Fibroblast of lung (primary cell): ENCODE data around the gene DNAJC6. TPM values are rescaled to one million over a fixed set of nuclear protein-coding genes. Genes with fewer than 3 reads are reported as not detected.

Experiments used
- DNase-seq, 2 donors: peaks; one replicate each; pipeline versions ENCODE4 v3.0.0 to v3.0.0-alpha.2; 2010; ENCODE audit warnings: low read depth in 2 of 2
- H2AFZ ChIP-seq: 2 replicates; pipeline ENCODE4 v1.5.1; 2012; ENCODE audit warnings: low read length, control low read depth, inconsistent platforms
- H3K27ac ChIP-seq: 2 replicates; pipeline ENCODE4 v1.5.1; 2011; ENCODE audit warnings: low read length, control low read depth; ENCODE audit not compliant: insufficient read depth
- H3K27me3 ChIP-seq: 2 replicates; pipeline ENCODE4 v1.5.1; 2011; ENCODE audit warnings: mild to moderate bottlenecking, low read length; ENCODE audit not compliant: control insufficient read depth, insufficient read depth
- H3K36me3 ChIP-seq: 2 replicates; pipeline ENCODE4 v1.5.1; 2011; ENCODE audit warnings: low read length; ENCODE audit not compliant: control insufficient read depth, insufficient read depth
- H3K4me1 ChIP-seq: 2 replicates; pipeline ENCODE4 v1.5.1; 2011; ENCODE audit warnings: low read length; ENCODE audit not compliant: control insufficient read depth, insufficient read depth; ENCODE audit errors: extremely low read depth
- H3K4me2 ChIP-seq: 2 replicates; pipeline ENCODE4 v1.5.1; 2011; ENCODE audit warnings: low read length, control low read depth; ENCODE audit not compliant: insufficient read depth; ENCODE audit errors: extremely low read depth
- H3K4me3 ChIP-seq, 4 experiments: fragments of 200-600 bp in 1 of 4; sonication (generic) in 1 of 4; replicated peaks in 1 of 4; 2 replicates each; pipeline ENCODE4 v1.5.1; 2011 to 2016; ENCODE audit warnings: low read length in 4 of 4, low read depth in 3 of 4, mild to moderate bottlenecking in 3 of 4, control low read depth in 2 of 4, inconsistent platforms in 1 of 4, mixed read lengths in 1 of 4; ENCODE audit not compliant: insufficient read depth in 1 of 4; ENCODE audit errors: control extremely low read depth in 1 of 4
- H3K79me2 ChIP-seq: 2 replicates; pipeline ENCODE4 v1.5.1; 2012; ENCODE audit warnings: mild to moderate bottlenecking, low read length, inconsistent platforms; ENCODE audit not compliant: control insufficient read depth, insufficient read depth
- H3K9ac ChIP-seq: 2 replicates; pipeline ENCODE4 v1.5.1; 2011; ENCODE audit warnings: mild to moderate bottlenecking, low read length, control low read depth; ENCODE audit not compliant: insufficient read depth
- H3K9me3 ChIP-seq: 2 replicates; pipeline ENCODE4 v1.5.1; 2012; ENCODE audit warnings: low read depth, low read length; ENCODE audit not compliant: control insufficient read depth, insufficient read depth
- H4K20me1 ChIP-seq: 2 replicates; pipeline ENCODE4 v1.5.1; 2011; ENCODE audit warnings: low read length; ENCODE audit not compliant: control insufficient read depth, insufficient read depth; ENCODE audit errors: extremely low read depth
- CTCF ChIP-seq, 2 donors: IDR thresholded peaks in 1 of 2; conservative IDR thresholded peaks in 1 of 2; 1 replicate in 1 of 2; 2 replicates in 1 of 2; pipeline ENCODE4 v1.5.1; 2011 to 2012; ENCODE audit warnings: low read length in 2 of 2, control low read depth in 1 of 2, inconsistent platforms in 1 of 2, low read depth in 1 of 2, mild to moderate bottlenecking in 1 of 2
- EZH2 ChIP-seq: IDR thresholded peaks from 2 replicates; pipeline ENCODE4 v1.5.1; 2012; ENCODE audit warnings: low read length, control low read depth, mild to moderate bottlenecking; ENCODE audit errors: missing control alignments
- polyA plus RNA-seq, 2 donors: library from polyadenylated mRNA; depleted of rRNA in 1 of 2; stranded (reverse) in 1 of 2; unstranded in 1 of 2; fragments of >200 nt; gene quantifications; 2 replicates each; pipeline ENCODE4 v1.2.1, GENCODE V29; 2011 to 2012; ENCODE audit warnings: missing spikeins in 1 of 2
- total RNA-seq: library from RNA; depleted of rRNA; stranded (reverse); fragments of >200 nt; gene quantifications from 2 replicates; pipeline ENCODE4 v1.2.1, GENCODE V29; 2014

The DNAJC6 gene
- total and polyA plus RNA-seq, 2 donors (not counting 1 experiment from before 2014, with no cell fraction given), result 0.33 to 0.98 TPM

GRCh38 chr1:65401612-65402011 is 92.3 kb downstream of the DNAJC6 start:
- H4K20me1 ChIP-seq, result no peaks in the 10 kb centered on the region
- H2AFZ ChIP-seq, result no peak overlapping the region
- no peak for DNase-seq

GRCh38 chr1:65404941-65405340 is 95.6 kb downstream of the DNAJC6 start:
- no peaks in the 10 kb centered on the region for H3K9me3 ChIP-seq
- H3K9ac ChIP-seq, result no peak overlapping the region
- no peak overlapping the region for H3K4me2 ChIP-seq
- no peak for TF ChIP-seq EZH2
- no peak for TF ChIP-seq CTCF (conservative IDR thresholded peaks at IDR 0.05 in 1 of 2, IDR thresholded peaks at IDR 0.05 in 1 of 2; ENCODE audit: low read depth in 1 of 2, low read length in 2 of 2)
- no peaks in the 10 kb centered on the region for H3K27me3 ChIP-seq
- no peak overlapping the region for H2AFZ ChIP-seq
- no peak overlapping the region for H3K4me3 ChIP-seq
- no peaks in the 10 kb centered on the region for H3K79me2 ChIP-seq
- DNase-seq, result no peak
- no peaks in the 10 kb centered on the region for H3K4me1 ChIP-seq
- no peaks in the 10 kb centered on the region for H4K20me1 ChIP-seq
- no peaks in the 10 kb centered on the region for H3K36me3 ChIP-seq
- no peak overlapping the region for H3K27ac ChIP-seq

More at GRCh38 chr1:65401612-65402011, 92.3 kb downstream of the DNAJC6 start:
- Histone ChIP-seq H3K4me3 (no peak overlapping the region), H3K79me2 (no peaks in the 10 kb centered on the region), H3K9ac (no peak overlapping the region), H3K36me3 (no peaks in the 10 kb centered on the region), H3K27ac (no peak overlapping the region), H3K27me3 (no peaks in the 10 kb centered on the region), H3K4me2 (no peak overlapping the region), H3K9me3 (no peaks in the 10 kb centered on the region), H3K4me1 (no peaks in the 10 kb centered on the region)
- TF ChIP-seq EZH2 (no peak), CTCF (conservative IDR thresholded peaks at IDR 0.05 in 1 of 2, IDR thresholded peaks at IDR 0.05 in 1 of 2; ENCODE audit: low read depth in 1 of 2, low read length in 2 of 2) (no peak)

GRCh38 chr1:65407877-65408276 is 98.5 kb downstream of the DNAJC6 start:
- no peak overlapping the region for H3K27ac ChIP-seq
- H3K9ac ChIP-seq, result no peak overlapping the region
- H2AFZ ChIP-seq, result no peak overlapping the region
- no peak for DNase-seq
- no peak overlapping the region for H3K4me2 ChIP-seq
- no peaks in the 10 kb centered on the region for H3K36me3 ChIP-seq
- no peaks in the 10 kb centered on the region for H3K9me3 ChIP-seq
- H3K4me1 ChIP-seq, result no peaks in the 10 kb centered on the region
- no peaks in the 10 kb centered on the region for H4K20me1 ChIP-seq
- no peaks in the 10 kb centered on the region for H3K79me2 ChIP-seq
- H3K27me3 ChIP-seq, result no peaks in the 10 kb centered on the region
- H3K4me3 ChIP-seq, result no peak overlapping the region
- TF ChIP-seq CTCF (conservative IDR thresholded peaks at IDR 0.05 in 1 of 2, IDR thresholded peaks at IDR 0.05 in 1 of 2; ENCODE audit: low read depth in 1 of 2, low read length in 2 of 2) (no peak), EZH2 (no peak)
